ENCODE measurements around the gene PAX1. TPM values are rescaled to one million over a fixed set of nuclear protein-coding genes. Genes with fewer than 3 reads are reported as not detected.

Gene PAX1
- total RNA-seq, 1 donor from 2014 or later: not detected

DNA sequence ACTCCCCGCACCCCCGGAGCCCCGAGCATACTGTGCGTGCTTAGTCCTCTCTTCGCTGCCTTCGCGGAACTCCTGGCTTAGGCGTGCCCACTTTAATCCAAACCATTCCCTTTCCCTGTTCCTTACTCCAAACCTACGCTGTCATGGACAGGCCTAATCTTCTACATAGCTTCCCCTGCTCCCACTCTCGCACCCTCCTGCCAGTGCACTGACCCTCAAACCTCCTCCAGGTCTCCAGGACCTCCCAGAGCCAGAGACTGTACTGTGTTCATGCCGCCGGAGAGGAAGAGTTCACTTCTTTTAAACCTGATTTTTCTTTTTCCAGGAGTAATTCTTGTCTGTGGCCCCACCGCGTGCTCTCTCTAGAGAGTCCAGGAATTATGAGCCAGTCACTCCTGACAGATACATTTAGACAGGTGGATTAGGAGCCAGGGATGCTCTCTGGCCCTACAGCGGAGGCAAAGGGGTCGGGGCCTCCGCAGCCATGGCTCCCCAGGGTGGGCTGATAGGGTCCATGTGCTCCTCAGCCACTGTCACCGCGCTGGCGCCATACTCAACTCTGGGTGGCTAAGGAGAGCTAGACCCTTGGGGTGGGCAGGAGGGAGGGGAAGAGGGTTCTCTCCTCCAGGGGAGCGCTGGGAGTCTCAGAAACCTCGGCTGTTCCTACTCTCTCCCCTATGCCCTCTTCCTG, 1.6 kb upstream of the PAX1 start:
- H3K4me1 Mint-ChIP-seq: peaks cover 11% of the 10 kb centered on the region
- TF ChIP-seq, protein P1, sequence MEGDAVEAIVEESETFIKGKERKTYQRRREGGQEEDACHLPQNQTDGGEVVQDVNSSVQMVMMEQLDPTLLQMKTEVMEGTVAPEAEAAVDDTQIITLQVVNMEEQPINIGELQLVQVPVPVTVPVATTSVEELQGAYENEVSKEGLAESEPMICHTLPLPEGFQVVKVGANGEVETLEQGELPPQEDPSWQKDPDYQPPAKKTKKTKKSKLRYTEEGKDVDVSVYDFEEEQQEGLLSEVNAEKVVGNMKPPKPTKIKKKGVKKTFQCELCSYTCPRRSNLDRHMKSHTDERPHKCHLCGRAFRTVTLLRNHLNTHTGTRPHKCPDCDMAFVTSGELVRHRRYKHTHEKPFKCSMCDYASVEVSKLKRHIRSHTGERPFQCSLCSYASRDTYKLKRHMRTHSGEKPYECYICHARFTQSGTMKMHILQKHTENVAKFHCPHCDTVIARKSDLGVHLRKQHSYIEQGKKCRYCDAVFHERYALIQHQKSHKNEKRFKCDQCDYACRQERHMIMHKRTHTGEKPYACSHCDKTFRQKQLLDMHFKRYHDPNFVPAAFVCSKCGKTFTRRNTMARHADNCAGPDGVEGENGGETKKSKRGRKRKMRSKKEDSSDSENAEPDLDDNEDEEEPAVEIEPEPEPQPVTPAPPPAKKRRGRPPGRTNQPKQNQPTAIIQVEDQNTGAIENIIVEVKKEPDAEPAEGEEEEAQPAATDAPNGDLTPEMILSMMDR (conservative IDR thresholded peaks at IDR 0.05): no peak
- H3K9me3 Mint-ChIP-seq: no peaks in the 10 kb centered on the region
- no peaks in the 10 kb centered on the region for H3K36me3 Mint-ChIP-seq (ENCODE audit: low read depth)
- DNase-seq (ENCODE audit: low read depth, low spot score): no peak
- peaks cover 98% of the 10 kb centered on the region for H3K27me3 Mint-ChIP-seq (ENCODE audit: low read depth)
- H3K27ac Mint-ChIP-seq (ENCODE audit: unreplicated experiment): no peak overlapping the region
- H3K4me3 Mint-ChIP-seq: peak overlapping the region; percentile 16

DNA sequence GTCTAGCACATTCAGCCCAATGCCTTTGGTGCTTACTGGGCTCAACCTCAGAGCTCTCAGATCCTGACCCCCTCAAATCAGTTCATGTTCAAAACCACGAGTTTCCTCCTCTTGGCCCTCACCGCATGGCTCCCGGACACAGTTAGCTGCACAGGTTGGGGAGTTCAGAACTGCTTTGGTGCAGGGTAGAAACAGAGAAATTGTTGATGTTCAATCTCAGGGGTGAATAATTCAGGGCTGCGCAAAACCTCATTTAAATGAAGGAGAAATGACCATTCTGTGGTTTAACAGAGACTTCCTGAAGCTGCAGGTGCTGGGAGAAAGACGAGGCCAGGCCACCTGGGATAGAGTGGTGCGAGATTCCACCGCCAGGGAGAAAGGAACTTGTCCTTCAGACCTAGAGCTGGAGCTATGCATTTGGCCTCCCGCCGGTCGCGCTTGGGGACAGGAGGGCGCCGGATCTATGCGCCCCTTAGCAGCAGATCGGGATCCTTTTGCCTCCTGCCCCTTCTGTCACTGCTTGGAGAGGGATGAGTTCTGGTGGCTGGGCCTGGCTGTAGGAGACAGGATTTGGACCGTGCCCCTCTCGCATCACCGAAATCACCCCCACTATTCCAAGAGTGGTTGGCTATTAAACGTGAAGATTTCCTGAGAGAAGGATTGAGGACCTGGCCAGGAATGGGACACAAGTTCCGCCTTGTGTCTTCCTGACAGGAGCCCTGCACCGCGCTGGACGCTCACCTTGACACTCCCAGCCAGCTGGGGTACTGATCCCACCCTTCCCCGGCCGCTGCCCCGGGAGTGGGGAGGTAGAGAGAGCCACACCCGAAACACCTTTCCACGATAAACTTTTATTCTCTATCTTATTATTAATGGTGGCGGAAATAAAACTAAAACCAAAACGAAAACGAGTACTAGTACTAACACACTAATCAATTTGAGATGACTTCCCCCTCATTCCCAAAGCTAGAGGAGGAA, 767 bp upstream of the PAX1 start:
- Mint-ChIP-seq H3K27me3 (ENCODE audit: low read depth) (peaks cover 98% of the 10 kb centered on the region), H3K4me3 (peak overlapping the region; percentile 27), H3K4me1 (peaks cover 11% of the 10 kb centered on the region), H3K36me3 (ENCODE audit: low read depth) (no peaks in the 10 kb centered on the region), H3K27ac (ENCODE audit: unreplicated experiment) (no peak overlapping the region), H3K9me3 (no peaks in the 10 kb centered on the region)
- TF ChIP-seq, protein P1 (conservative IDR thresholded peaks at IDR 0.05): no peak
- no peak for DNase-seq (ENCODE audit: low read depth, low spot score)

DNA sequence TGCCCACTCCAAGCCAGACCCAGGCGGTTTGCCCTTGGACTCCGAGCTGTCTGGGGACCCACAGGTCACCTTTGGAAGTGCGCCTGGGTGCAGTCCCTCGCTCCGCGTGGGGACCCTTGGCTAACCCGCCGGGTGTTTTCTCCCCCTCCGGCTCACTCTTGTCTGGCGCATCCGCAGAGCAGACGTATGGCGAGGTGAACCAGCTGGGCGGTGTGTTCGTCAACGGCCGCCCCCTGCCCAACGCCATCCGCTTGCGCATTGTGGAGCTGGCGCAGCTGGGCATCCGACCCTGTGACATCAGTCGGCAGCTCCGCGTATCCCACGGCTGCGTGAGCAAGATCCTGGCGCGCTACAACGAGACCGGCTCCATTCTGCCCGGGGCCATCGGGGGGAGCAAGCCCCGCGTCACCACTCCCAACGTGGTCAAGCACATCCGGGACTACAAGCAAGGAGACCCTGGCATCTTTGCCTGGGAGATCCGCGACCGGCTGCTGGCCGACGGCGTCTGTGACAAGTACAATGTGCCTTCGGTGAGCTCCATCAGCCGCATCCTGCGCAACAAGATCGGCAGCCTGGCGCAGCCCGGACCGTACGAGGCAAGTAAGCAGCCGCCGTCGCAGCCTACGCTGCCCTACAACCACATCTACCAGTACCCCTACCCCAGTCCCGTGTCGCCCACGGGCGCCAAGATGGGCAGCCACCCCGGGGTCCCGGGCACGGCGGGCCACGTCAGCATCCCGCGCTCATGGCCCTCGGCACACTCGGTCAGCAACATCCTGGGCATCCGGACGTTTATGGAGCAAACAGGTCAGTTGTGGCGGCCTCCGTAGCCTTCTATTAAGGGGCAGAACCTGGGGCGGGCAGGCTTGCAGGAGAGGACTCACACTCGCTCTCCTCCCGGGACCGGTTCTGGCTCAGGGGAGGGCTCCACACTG, 1.1 kb downstream of the PAX1 start:
- DNase-seq (ENCODE audit: low read depth, low spot score): no peak
- H3K4me3 Mint-ChIP-seq: no peak overlapping the region
- H3K9me3 Mint-ChIP-seq: no peaks in the 10 kb centered on the region
- H3K36me3 Mint-ChIP-seq (ENCODE audit: low read depth): no peaks in the 10 kb centered on the region
- H3K27ac Mint-ChIP-seq (ENCODE audit: unreplicated experiment): no peak overlapping the region
- peaks cover 98% of the 10 kb centered on the region for H3K27me3 Mint-ChIP-seq (ENCODE audit: low read depth)
- peaks cover 11% of the 10 kb centered on the region for H3K4me1 Mint-ChIP-seq
- TF ChIP-seq, protein P1 (conservative IDR thresholded peaks at IDR 0.05): no peak

DNA sequence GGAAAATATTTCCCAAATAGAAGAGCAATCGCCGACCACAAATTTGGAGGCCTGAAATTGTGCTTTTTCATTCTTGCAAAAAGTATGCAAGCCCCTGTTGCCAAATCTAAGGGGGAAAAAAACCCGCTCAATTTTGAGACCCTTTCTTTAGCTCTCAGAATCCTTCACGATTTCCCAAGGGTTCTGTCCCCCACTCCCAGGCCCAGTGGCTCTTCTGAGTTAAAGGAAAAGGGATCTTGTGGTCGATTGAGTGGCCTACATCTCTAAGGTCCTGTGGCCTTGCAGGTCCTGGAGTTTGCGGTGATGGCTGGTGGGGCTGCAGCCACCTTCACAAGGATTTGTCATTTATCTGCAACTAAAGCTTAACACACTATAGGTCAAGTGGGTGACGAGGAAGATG, 1.8 kb downstream of the PAX1 start:
- H3K27me3 Mint-ChIP-seq (ENCODE audit: low read depth): peaks cover 98% of the 10 kb centered on the region
- no peak for DNase-seq (ENCODE audit: low read depth, low spot score)
- no peak overlapping the region for H3K27ac Mint-ChIP-seq (ENCODE audit: unreplicated experiment)
- no peak overlapping the region for H3K4me3 Mint-ChIP-seq
- no peaks in the 10 kb centered on the region for H3K36me3 Mint-ChIP-seq (ENCODE audit: low read depth)
- no peaks in the 10 kb centered on the region for H3K9me3 Mint-ChIP-seq
- H3K4me1 Mint-ChIP-seq: peaks cover 11% of the 10 kb centered on the region
- TF ChIP-seq, protein P1 (conservative IDR thresholded peaks at IDR 0.05): no peak
